Keratinocyte (primary cell): Measurements from ENCODE around the gene OR2C3. TPM values are rescaled to one million over a fixed set of nuclear protein-coding genes. Genes with fewer than 3 reads are reported as not detected.

Experiments used
- DNase-seq: peaks from one replicate; pipeline ENCODE4 v3.0.0-alpha.2; 2011; ENCODE audit warnings: low read depth, missing footprints, low spot score
- FAIRE-seq: peaks from 2 replicates; lab custom pipeline; 2011; peaks lifted over from hg19 to GRCh38; lab: Jason Lieb, UNC
- H2AFZ ChIP-seq: 2 replicates; pipeline ENCODE4 v1.6.0; 2012; ENCODE audit warnings: low read length, control low read depth, inconsistent platforms; ENCODE audit not compliant: control insufficient read depth
- H3K27ac ChIP-seq: 2 replicates; pipeline ENCODE4 v1.5.1; 2011; ENCODE audit warnings: low read length; ENCODE audit not compliant: control insufficient read depth, insufficient read depth
- H3K27me3 ChIP-seq: 3 replicates; pipeline ENCODE4 v1.6.0; 2011; ENCODE audit warnings: low read length; ENCODE audit not compliant: control insufficient read depth, insufficient read depth; ENCODE audit errors: extremely low read depth
- H3K36me3 ChIP-seq, 2 experiments: 2 replicates in 1 of 2; 3 replicates in 1 of 2; pipeline ENCODE4 v1.5.1; 2011; ENCODE audit warnings: low read length in 2 of 2, mild to moderate bottlenecking in 1 of 2; ENCODE audit not compliant: control insufficient read depth in 2 of 2, insufficient read depth in 2 of 2; ENCODE audit errors: extremely low read depth in 1 of 2
- H3K4me1 ChIP-seq: 3 replicates; pipeline ENCODE4 v1.5.1; 2011; ENCODE audit warnings: low read length; ENCODE audit not compliant: control insufficient read depth, insufficient read depth; ENCODE audit errors: extremely low read depth
- H3K4me2 ChIP-seq: 3 replicates; pipeline ENCODE4 v1.6.0; 2011; ENCODE audit warnings: low read depth, low read length; ENCODE audit not compliant: control insufficient read depth, insufficient read depth; ENCODE audit errors: extremely low read depth
- H3K4me3 ChIP-seq, 3 experiments: fragments of 200-600 bp in 1 of 3; sonication (generic) in 1 of 3; 2 replicates in 2 of 3; 3 replicates in 1 of 3; pipeline ENCODE4 v1.5.1; 2011 to 2016; ENCODE audit warnings: low read length in 3 of 3, mild to moderate bottlenecking in 3 of 3, control low read depth in 2 of 3, inconsistent platforms in 1 of 3, low read depth in 1 of 3, mixed read lengths in 1 of 3, mixed run types in 1 of 3, moderate library complexity in 1 of 3; ENCODE audit not compliant: control insufficient read depth in 2 of 3, insufficient read depth in 2 of 3; ENCODE audit errors: extremely low read depth in 1 of 3
- H3K79me2 ChIP-seq: 2 replicates; pipeline ENCODE4 v1.6.0; 2012; ENCODE audit warnings: low read length; ENCODE audit not compliant: control insufficient read depth, insufficient read depth
- H3K9ac ChIP-seq: 3 replicates; pipeline ENCODE4 v1.6.0; 2011; ENCODE audit warnings: low read length; ENCODE audit not compliant: control insufficient read depth, insufficient read depth; ENCODE audit errors: extremely low read depth
- H3K9me1 ChIP-seq: 3 replicates; pipeline ENCODE4 v1.6.0; 2011; ENCODE audit warnings: low read length; ENCODE audit not compliant: control insufficient read depth, insufficient read depth; ENCODE audit errors: extremely low read depth
- H3K9me3 ChIP-seq: 2 replicates; pipeline ENCODE4 v1.5.1; 2012; ENCODE audit warnings: low read depth, low read length; ENCODE audit not compliant: control insufficient read depth
- H4K20me1 ChIP-seq: 3 replicates; pipeline ENCODE4 v1.6.0; 2011; ENCODE audit warnings: low read length; ENCODE audit not compliant: control insufficient read depth, insufficient read depth; ENCODE audit errors: extremely low read depth
- EZH2 ChIP-seq: IDR thresholded peaks from one replicate; pipeline ENCODE4 v1.6.1; 2012; ENCODE audit warnings: inconsistent platforms, mild to moderate bottlenecking, low read length, moderate library complexity
- dilution Hi-C: fragments of 300-500 bp; cut with MboI; formaldehyde crosslinking; loops from one replicate; pipeline ENCODE4 v1.7.0; 2020; ENCODE audit warnings: low sequenced_read_pairs; ENCODE audit not compliant: extremely low pct_ligation_motif_present
- polyA plus RNA-seq, 5 experiments: library from polyadenylated mRNA; depleted of rRNA in 3 of 5; stranded (reverse) in 3 of 5; stranded (forward) in 1 of 5; unstranded in 1 of 5; fragments of >200 nt; gene quantifications; 1 replicate in 1 of 5; 2 replicates in 3 of 5; 3 replicates in 1 of 5; pipeline versions ENCODE4 v1.2.1 to v1.2.3, GENCODE V29; 2011 to 2012; ENCODE audit warnings: missing spikeins in 2 of 5, low read depth in 1 of 5, low replicate concordance in 1 of 5
- TF ChIP-seq, protein P1 (sequence below), 3 experiments: IDR thresholded peaks in 1 of 3; conservative IDR thresholded peaks in 1 of 3; optimal IDR thresholded peaks in 1 of 3; 2 replicates in 2 of 3; 3 replicates in 1 of 3; pipeline versions ENCODE3 to v1.5.1; 2011; ENCODE audit warnings: low read length in 3 of 3, mild to moderate bottlenecking in 3 of 3, moderate library complexity in 2 of 3, control low read depth in 1 of 3, inconsistent platforms in 1 of 3; ENCODE audit not compliant: insufficient read depth in 2 of 3; ENCODE audit errors: extremely low read depth in 1 of 3

OR2C3 gene
- polyA plus RNA-seq, 1 donor (not counting 4 experiments of a cell fraction or from before 2014, with no cell fraction given): not detected

DNA sequence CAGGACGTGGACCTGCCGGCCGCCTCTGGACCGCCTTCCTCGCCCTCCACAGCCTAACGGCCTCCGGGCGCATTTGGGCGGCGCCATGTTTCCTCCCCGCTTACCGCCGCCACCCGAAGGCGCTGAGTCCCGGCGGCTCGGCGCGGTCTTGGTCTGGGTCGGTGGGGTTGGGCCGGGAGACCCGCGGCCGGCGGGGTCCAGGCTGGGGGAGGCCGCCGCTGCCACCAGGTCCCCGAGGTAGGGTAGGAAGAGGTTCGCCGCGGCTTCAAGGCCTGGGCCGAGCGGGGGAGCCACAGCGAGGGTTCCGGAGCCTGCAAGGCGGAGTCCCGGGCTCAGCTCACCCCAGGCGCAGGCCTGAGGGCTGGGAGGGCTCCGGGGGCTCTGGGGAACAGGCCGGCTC, 5.5 kb downstream of the OR2C3 start:
- no peaks in the 10 kb centered on the region for H4K20me1 ChIP-seq
- no peaks in the 10 kb centered on the region for H3K27me3 ChIP-seq
- no peak overlapping the region for H3K4me3 ChIP-seq
- dilution Hi-C loops: no loop called here
- no peaks in the 10 kb centered on the region for H3K79me2 ChIP-seq
- TF ChIP-seq, protein P1, sequence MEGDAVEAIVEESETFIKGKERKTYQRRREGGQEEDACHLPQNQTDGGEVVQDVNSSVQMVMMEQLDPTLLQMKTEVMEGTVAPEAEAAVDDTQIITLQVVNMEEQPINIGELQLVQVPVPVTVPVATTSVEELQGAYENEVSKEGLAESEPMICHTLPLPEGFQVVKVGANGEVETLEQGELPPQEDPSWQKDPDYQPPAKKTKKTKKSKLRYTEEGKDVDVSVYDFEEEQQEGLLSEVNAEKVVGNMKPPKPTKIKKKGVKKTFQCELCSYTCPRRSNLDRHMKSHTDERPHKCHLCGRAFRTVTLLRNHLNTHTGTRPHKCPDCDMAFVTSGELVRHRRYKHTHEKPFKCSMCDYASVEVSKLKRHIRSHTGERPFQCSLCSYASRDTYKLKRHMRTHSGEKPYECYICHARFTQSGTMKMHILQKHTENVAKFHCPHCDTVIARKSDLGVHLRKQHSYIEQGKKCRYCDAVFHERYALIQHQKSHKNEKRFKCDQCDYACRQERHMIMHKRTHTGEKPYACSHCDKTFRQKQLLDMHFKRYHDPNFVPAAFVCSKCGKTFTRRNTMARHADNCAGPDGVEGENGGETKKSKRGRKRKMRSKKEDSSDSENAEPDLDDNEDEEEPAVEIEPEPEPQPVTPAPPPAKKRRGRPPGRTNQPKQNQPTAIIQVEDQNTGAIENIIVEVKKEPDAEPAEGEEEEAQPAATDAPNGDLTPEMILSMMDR (optimal IDR thresholded peaks at IDR 0.05 in 1 of 3, IDR thresholded peaks at IDR 0.05 in 1 of 3, conservative IDR thresholded peaks at IDR 0.05 in 1 of 3; ENCODE audit: extremely low read depth in 1 of 3, insufficient read depth in 2 of 3, low read length in 3 of 3): no peak
- TF ChIP-seq EZH2: no peak
- no peaks in the 10 kb centered on the region for H3K4me1 ChIP-seq
- no peak overlapping the region for H3K27ac ChIP-seq
- no peak overlapping the region for H3K9ac ChIP-seq
- no peak for FAIRE-seq
- no peaks in the 10 kb centered on the region for H3K9me1 ChIP-seq
- H3K36me3 ChIP-seq: no peaks in the 10 kb centered on the region
- no peak for DNase-seq
- no peak overlapping the region for H3K4me2 ChIP-seq
- H3K9me3 ChIP-seq: peaks cover 5% of the 10 kb centered on the region
- no peak overlapping the region for H2AFZ ChIP-seq

- Histone ChIP-seq H3K27me3 (no peaks in the 10 kb centered on the region), H3K4me2 (no peak overlapping the region), H4K20me1 (no peaks in the 10 kb centered on the region), H3K9ac (no peak overlapping the region), H3K9me1 (no peaks in the 10 kb centered on the region), H3K9me3 (peaks cover 5% of the 10 kb centered on the region), H3K4me1 (no peaks in the 10 kb centered on the region), H3K4me3 (no peak overlapping the region), H3K79me2 (no peaks in the 10 kb centered on the region), H3K27ac (no peak overlapping the region), H3K36me3 (no peaks in the 10 kb centered on the region), H2AFZ (no peak overlapping the region)
- no peak for FAIRE-seq
- dilution Hi-C loops: no loop called here
- DNase-seq: no peak
- TF ChIP-seq, protein P1 (optimal IDR thresholded peaks at IDR 0.05 in 1 of 3, IDR thresholded peaks at IDR 0.05 in 1 of 3, conservative IDR thresholded peaks at IDR 0.05 in 1 of 3; ENCODE audit: extremely low read depth in 1 of 3, insufficient read depth in 2 of 3, low read length in 3 of 3): no peak
- no peak for TF ChIP-seq EZH2
Observed at GRCh38 chr1:247529771-247530355, 6.4 kb downstream of the OR2C3 start.
